Measurements from ENCODE around the gene PRAMEF27.
"Not testable (repeated sequence)": the region's sequence is repeated elsewhere in the genome, so short reads cannot be mapped to it uniquely, and the experiment has no call there.

Gene PRAMEF27

DNA sequence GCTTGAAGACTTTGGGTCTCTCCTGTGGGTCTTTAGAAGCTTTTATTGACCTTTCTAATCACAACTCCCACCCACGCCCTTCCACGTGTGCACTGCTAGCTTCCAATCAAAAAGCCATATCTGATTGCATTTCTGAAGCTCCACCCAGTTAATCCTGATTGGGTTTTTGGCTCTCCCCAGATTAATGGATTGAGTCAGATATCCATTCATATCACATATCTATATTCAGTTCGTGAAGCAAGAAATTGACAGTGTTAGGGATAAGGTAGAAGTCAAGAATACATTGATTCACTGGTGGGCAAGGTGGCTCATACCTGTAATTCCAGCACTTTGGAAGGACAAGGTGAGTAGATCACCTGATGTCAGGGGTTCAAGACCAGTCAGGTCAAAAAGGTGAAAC lies at the start of gene PRAMEF27:
Gene PRAMEF27 (minus strand): TSS at position 101 of the 400 bp plus-strand sequence. CDS start 2,916 bp downstream, outside the sequence.
- DNase-seq = not testable (repeated sequence)

DNA sequence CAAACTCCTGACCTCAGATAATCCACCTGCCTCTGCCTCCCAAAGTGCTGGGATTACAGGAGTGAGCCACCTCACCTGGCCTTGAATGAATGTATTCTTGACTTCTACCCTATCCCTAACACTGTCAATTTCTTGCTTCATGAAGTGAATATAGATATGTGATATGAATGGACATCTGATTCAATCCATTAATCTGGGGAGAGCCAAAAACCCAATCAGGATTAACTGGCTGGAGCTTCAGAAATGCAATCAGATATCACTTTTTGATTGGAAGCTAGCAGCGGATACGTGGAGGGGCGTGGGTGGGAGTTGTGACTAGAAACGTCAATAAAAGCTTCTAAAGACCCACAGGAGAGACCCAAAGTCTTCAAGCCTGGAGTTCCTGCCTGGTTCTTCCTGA lies 14.1 kb upstream of the PRAMEF27 start, which contains the start of gene PRAMEF25:
Gene PRAMEF25 (plus strand): TSS at position 301 of the 400 bp plus-strand sequence. CDS start 2,920 bp downstream, outside the sequence.
- DNase-seq = not testable (repeated sequence)

DNA sequence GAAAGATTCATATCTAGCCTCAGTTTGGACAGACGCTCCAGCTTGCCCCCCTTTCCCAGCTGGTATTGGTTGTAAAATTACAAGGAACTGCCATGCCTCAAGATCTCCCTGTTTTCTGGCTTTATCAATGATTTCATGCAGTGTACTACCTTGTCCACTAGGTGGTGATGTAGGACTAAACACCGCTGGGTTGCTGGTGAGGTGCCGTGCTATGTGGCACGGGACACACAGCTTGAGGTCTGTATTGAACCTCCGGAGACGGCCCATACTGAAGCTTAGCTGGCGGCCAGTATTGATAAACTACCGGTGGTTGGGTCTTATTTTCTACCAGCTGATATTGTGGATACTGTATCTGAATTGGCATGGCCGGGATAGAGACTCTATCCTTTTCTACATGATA lies 36.5 kb downstream of the PRAMEF27 start:
- not testable (repeated sequence) for DNase-seq

DNA sequence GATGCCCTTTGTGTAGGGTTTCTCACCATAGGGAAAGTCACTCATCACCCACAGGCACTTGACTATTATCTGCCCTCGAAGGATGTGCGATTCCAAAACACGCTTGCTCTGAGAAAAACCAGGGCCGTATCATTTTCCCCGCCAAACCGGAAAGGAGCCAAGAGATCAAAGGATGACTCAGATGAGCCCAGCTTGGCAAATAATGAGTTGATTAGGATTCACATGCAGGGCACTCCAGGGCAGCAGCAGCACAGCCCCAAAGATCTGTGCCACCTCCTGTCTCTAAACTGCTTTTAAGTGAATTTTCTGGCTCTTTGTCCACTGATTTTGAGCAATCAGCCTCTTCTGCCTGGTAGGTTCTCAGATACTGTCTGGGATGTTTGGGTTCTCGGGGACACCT lies 44.4 kb downstream of the PRAMEF27 start:
- DNase-seq = not testable (repeated sequence)

DNA sequence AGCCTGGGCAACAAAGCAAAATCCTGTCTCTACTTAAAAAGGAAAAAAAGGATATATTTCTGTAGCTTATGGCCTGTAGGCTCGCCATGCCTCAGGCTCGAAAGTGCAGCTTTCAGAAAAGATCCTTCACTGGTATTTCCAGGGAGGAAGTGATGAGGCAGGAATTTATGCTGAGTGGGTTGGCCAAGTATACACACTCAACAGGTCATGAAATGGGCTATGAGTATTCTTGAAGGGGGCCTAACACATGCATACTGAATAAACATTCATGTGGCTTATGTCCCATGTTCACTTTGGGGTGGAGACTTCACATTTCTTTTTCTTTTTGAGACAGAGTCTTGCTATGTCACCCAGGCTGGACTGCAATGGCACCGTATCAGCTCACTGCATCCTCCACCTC lies 47.0 kb downstream of the PRAMEF27 start:
- not testable (repeated sequence) for DNase-seq

DNA sequence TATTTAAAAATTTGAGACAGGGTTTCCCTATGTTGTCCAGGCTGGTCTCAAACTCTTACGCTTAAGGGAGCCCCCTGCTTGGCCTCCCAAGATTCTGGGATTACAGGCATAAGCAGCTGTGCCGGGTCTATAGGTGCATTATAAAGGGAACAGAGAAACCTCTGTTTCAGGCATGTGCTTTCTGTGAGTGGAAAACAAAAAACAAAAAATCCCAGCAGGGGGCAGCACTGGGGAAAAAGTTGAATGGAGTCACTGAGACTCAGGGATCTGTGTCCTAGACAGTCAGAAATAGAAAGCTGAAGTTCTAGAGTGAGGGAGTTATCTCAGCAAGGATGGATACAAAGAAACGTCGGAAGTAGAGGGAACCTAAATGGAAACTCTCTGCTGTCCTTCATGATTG lies 50.6 kb downstream of the PRAMEF27 start:
- not testable (repeated sequence) for DNase-seq
